Astrocyte (in vitro differentiated cells and primary cell): Measurements from ENCODE around the gene PRMT6. TPM values are rescaled to one million over a fixed set of nuclear protein-coding genes. Genes with fewer than 3 reads are reported as not detected.
"Not testable (repeated sequence)": the region's sequence is repeated elsewhere in the genome, so short reads cannot be mapped to it uniquely, and the experiment has no call there.

ENCODE experiments used
- DNase-seq: peaks from one replicate; pipeline ENCODE4 v3.0.0-alpha.2; 2010; ENCODE audit warnings: low read depth
- FAIRE-seq: peaks from 2 replicates; lab custom pipeline; 2011; peaks lifted over from hg19 to GRCh38; lab: Jason Lieb, UNC
- H2AFZ ChIP-seq: 2 replicates; pipeline ENCODE4 v1.6.0; 2012; ENCODE audit warnings: low read depth, low read length, inconsistent platforms
- H3K27ac ChIP-seq: 2 replicates; pipeline ENCODE4 v1.5.1; 2011; ENCODE audit warnings: low read depth, low read length, inconsistent platforms
- H3K27me3 ChIP-seq: 2 replicates; pipeline ENCODE4 v1.6.0; 2011; ENCODE audit warnings: low read length, inconsistent platforms; ENCODE audit not compliant: insufficient read depth
- H3K36me3 ChIP-seq: 2 replicates; pipeline ENCODE4 v1.5.1; 2011; ENCODE audit warnings: low read length, inconsistent platforms; ENCODE audit not compliant: insufficient read depth
- H3K4me1 ChIP-seq: 2 replicates; pipeline ENCODE4 v1.5.1; 2011; ENCODE audit warnings: low read length, inconsistent platforms; ENCODE audit not compliant: insufficient read depth
- H3K4me2 ChIP-seq: 2 replicates; pipeline ENCODE4 v1.6.0; 2012; ENCODE audit warnings: low read length, inconsistent platforms
- H3K4me3 ChIP-seq: 2 replicates; pipeline ENCODE4 v1.5.1; 2011; ENCODE audit warnings: low read depth, mild to moderate bottlenecking, low read length, inconsistent platforms; ENCODE audit not compliant: insufficient read depth
- H3K79me2 ChIP-seq: 2 replicates; pipeline ENCODE4 v1.6.0; 2012; ENCODE audit warnings: mild to moderate bottlenecking, low read length, inconsistent platforms; ENCODE audit not compliant: insufficient read depth
- H3K9ac ChIP-seq: 2 replicates; pipeline ENCODE4 v1.6.0; 2012; ENCODE audit warnings: mild to moderate bottlenecking, low read length, inconsistent platforms
- H3K9me3 ChIP-seq: 2 replicates; pipeline ENCODE4 v1.5.1; 2012; ENCODE audit warnings: low read depth, mild to moderate bottlenecking, low read length, inconsistent platforms; ENCODE audit not compliant: insufficient read depth
- H4K20me1 ChIP-seq: 2 replicates; pipeline ENCODE4 v1.6.0; 2012; ENCODE audit warnings: low read length, inconsistent platforms; ENCODE audit not compliant: insufficient read depth
- H3K27ac Mint-ChIP-seq: one replicate; pipeline ENCODE4 v1.8.0; 2021; ENCODE audit warnings: mild to moderate bottlenecking, mixed read lengths; ENCODE audit not compliant: unreplicated experiment
- H3K27me3 Mint-ChIP-seq: one replicate; pipeline ENCODE4 v1.8.0; 2021; ENCODE audit warnings: low read depth, mixed read lengths; ENCODE audit not compliant: unreplicated experiment
- H3K36me3 Mint-ChIP-seq: one replicate; pipeline ENCODE4 v1.8.0; 2021; ENCODE audit warnings: low read depth, mixed read lengths; ENCODE audit not compliant: unreplicated experiment
- H3K4me1 Mint-ChIP-seq: one replicate; pipeline ENCODE4 v1.8.0; 2021; ENCODE audit warnings: low read depth, mixed read lengths; ENCODE audit not compliant: unreplicated experiment
- H3K4me3 Mint-ChIP-seq: one replicate; pipeline ENCODE4 v1.8.0; 2021; ENCODE audit warnings: mild to moderate bottlenecking, moderate library complexity, mixed read lengths; ENCODE audit not compliant: unreplicated experiment
- H3K9me3 Mint-ChIP-seq: one replicate; pipeline ENCODE4 v1.8.0; 2021; ENCODE audit warnings: mild to moderate bottlenecking, mixed read lengths; ENCODE audit not compliant: unreplicated experiment
- CTCF ChIP-seq: IDR thresholded peaks from 2 replicates; pipeline ENCODE4 v1.5.1; 2011; ENCODE audit warnings: low read depth, mild to moderate bottlenecking, inconsistent platforms, low read length, moderate library complexity; ENCODE audit not compliant: insufficient read depth
- EZH2 ChIP-seq: IDR thresholded peaks from 2 replicates; pipeline ENCODE4 v1.6.1; 2012; ENCODE audit warnings: mild to moderate bottlenecking, low read length, inconsistent platforms; ENCODE audit not compliant: insufficient read depth
- total RNA-seq: library from RNA; stranded (reverse); gene quantifications from 2 replicates; pipeline ENCODE4 v1.2.1, GENCODE V29; 2021

PRMT6 gene
- total RNA-seq, 1 donor from 2014 or later, result 14.9 TPM

GRCh38 chr1:107019166-107019565 is 37.3 kb upstream of the PRMT6 start:
- peak; percentile 47 for DNase-seq
- Histone ChIP-seq H3K4me3 (no peak overlapping the region), H3K4me2 (peak overlapping the region; percentile 48), H3K27ac (peak overlapping the region; percentile 69), H4K20me1 (no peaks in the 10 kb centered on the region), H3K27me3 (no peaks in the 10 kb centered on the region), H3K36me3 (no peaks in the 10 kb centered on the region), H3K4me1 (peaks cover 4% of the 10 kb centered on the region), H3K9ac (peak overlapping the region; percentile 39), H2AFZ (no peak overlapping the region), H3K9me3 (no peaks in the 10 kb centered on the region), H3K79me2 (no peaks in the 10 kb centered on the region)
- peak; percentile 20 for FAIRE-seq
- Mint-ChIP-seq H3K27me3 (no peaks in the 10 kb centered on the region), H3K4me3 (no peak overlapping the region), H3K36me3 (no peaks in the 10 kb centered on the region), H3K27ac (no peak overlapping the region), H3K9me3 (peaks cover 2% of the 10 kb centered on the region), H3K4me1 (no peaks in the 10 kb centered on the region)
- no peak for TF ChIP-seq EZH2
- TF ChIP-seq CTCF, result no peak

- H3K36me3 Mint-ChIP-seq, H3K4me3 Mint-ChIP-seq: not testable (repeated sequence)
Measured at GRCh38 chr1:107038874-107039273, 17.6 kb upstream of the PRMT6 start.

GRCh38 chr1:107044310-107045220 is 11.9 kb upstream of the PRMT6 start:
- H3K79me2 ChIP-seq, DNase-seq, H3K4me3 Mint-ChIP-seq, H3K36me3 ChIP-seq, H4K20me1 ChIP-seq, H3K4me3 ChIP-seq, H3K4me2 ChIP-seq, H3K27ac Mint-ChIP-seq, H3K9me3 ChIP-seq, H3K36me3 Mint-ChIP-seq, H3K27me3 ChIP-seq, H2AFZ ChIP-seq, H3K4me1 Mint-ChIP-seq, H3K4me1 ChIP-seq, H3K9ac ChIP-seq, H3K9me3 Mint-ChIP-seq, FAIRE-seq, H3K27me3 Mint-ChIP-seq, H3K27ac ChIP-seq: not testable (repeated sequence)

More at GRCh38 chr1:107038874-107039273, 17.6 kb upstream of the PRMT6 start:
- not testable (repeated sequence) for H3K4me1 ChIP-seq, H2AFZ ChIP-seq, H4K20me1 ChIP-seq, H3K27me3 Mint-ChIP-seq, H3K9me3 Mint-ChIP-seq, H3K36me3 ChIP-seq, H3K9ac ChIP-seq, H3K79me2 ChIP-seq, H3K4me1 Mint-ChIP-seq, H3K4me3 ChIP-seq, H3K27me3 ChIP-seq, FAIRE-seq, H3K27ac Mint-ChIP-seq, H3K4me2 ChIP-seq, H3K9me3 ChIP-seq, H3K27ac ChIP-seq
- DNase-seq, result peak; percentile 2
